Astrocyte of the spinal cord (primary cell): Measurements from ENCODE around the gene AFTPH.
A peak's percentile ranks its signal among the peaks of the same experiment; 100 is the strongest.

ENCODE experiments used
- DNase-seq: peaks from one replicate; pipeline ENCODE4 v3.0.0; 2011; ENCODE audit warnings: low read depth, low spot score
- H3K4me3 ChIP-seq: 2 replicates; pipeline ENCODE4 v1.5.1; 2011; ENCODE audit warnings: low read depth, mild to moderate bottlenecking, low read length, moderate library complexity
- CTCF ChIP-seq: IDR thresholded peaks from 2 replicates; pipeline ENCODE4 v1.5.1; 2012; ENCODE audit warnings: low read depth, mild to moderate bottlenecking, low read length, inconsistent platforms
- in situ Hi-C: cut with HindIII; loops from 2 replicates; pipeline ENCODE4 v1.10.0; 2017; ENCODE audit warnings: low sequenced_read_pairs

AFTPH gene

GRCh38 chr2:64601785-64602391, 77.8 kb downstream of the AFTPH start:
- no peak overlapping the region for H3K4me3 ChIP-seq
- TF ChIP-seq CTCF = no peak
- in situ Hi-C loops = no loop called here
- no peak for DNase-seq

GRCh38 chr2:64602436-64602835, 78.3 kb downstream of the AFTPH start:
- no peak for TF ChIP-seq CTCF
- DNase-seq = no peak
- in situ Hi-C loops = no loop called here
- H3K4me3 ChIP-seq = no peak overlapping the region

- no peak for TF ChIP-seq CTCF
- in situ Hi-C loops = no loop called here
- H3K4me3 ChIP-seq = no peak overlapping the region
- DNase-seq = no peak
These were observed 80.0 kb downstream of the AFTPH start for GRCh38 chr2:64604155-64604554.

GRCh38 chr2:64605026-64605471, 80.9 kb downstream of the AFTPH start:
- in situ Hi-C loops = no loop called here
- peak; percentile 23 for DNase-seq
- no peak overlapping the region for H3K4me3 ChIP-seq
- no peak for TF ChIP-seq CTCF

- H3K4me3 ChIP-seq = no peak overlapping the region
- no peak for TF ChIP-seq CTCF
- DNase-seq = no peak
- in situ Hi-C loops = no loop called here
These were observed 81.9 kb downstream of the AFTPH start for GRCh38 chr2:64605991-64606478.

GRCh38 chr2:64606479-64607363, 82.6 kb downstream of the AFTPH start:
- in situ Hi-C loops = no loop called here
- no peak overlapping the region for H3K4me3 ChIP-seq
- no peak for DNase-seq
- no peak for TF ChIP-seq CTCF
